Fibroblast of pulmonary artery (primary cell): ENCODE data around the gene DENND2A.

ENCODE experiments used
- DNase-seq: peaks from one replicate; pipeline ENCODE4 v3.0.0-alpha.2; 2010; ENCODE audit warnings: low read depth
- H3K4me3 ChIP-seq: replicated peaks from 2 replicates; pipeline ENCODE4 v1.5.1; 2011; ENCODE audit warnings: low read depth, mild to moderate bottlenecking, control low read depth, low read length, moderate library complexity
- CTCF ChIP-seq: IDR thresholded peaks from 2 replicates; pipeline ENCODE4 v1.5.1; 2011; ENCODE audit warnings: mild to moderate bottlenecking, control low read depth, low read length, inconsistent platforms; ENCODE audit errors: missing control alignments

DENND2A gene

GRCh38 chr7:140497241-140497769 is 143.3 kb downstream of the DENND2A start:
- no peak for DNase-seq
- H3K4me3 ChIP-seq: no peak overlapping the region
- TF ChIP-seq CTCF: no peak

GRCh38 chr7:140495514-140496097 is 145.0 kb downstream of the DENND2A start:
- TF ChIP-seq CTCF: no peak
- no peak for DNase-seq
- no peak overlapping the region for H3K4me3 ChIP-seq

- TF ChIP-seq CTCF: no peak
- DNase-seq: no peak
- no peak overlapping the region for H3K4me3 ChIP-seq
These were observed 145.7 kb downstream of the DENND2A start for GRCh38 chr7:140494867-140495266.

GRCh38 chr7:140489026-140489359 is 151.6 kb downstream of the DENND2A start:
- no peak for TF ChIP-seq CTCF
- H3K4me3 ChIP-seq: no peak overlapping the region
- no peak for DNase-seq

GRCh38 chr7:140485500-140486265 is 154.9 kb downstream of the DENND2A start:
- no peak for DNase-seq
- no peak for TF ChIP-seq CTCF
- no peak overlapping the region for H3K4me3 ChIP-seq

GRCh38 chr7:140484951-140485499 is 155.6 kb downstream of the DENND2A start:
- no peak for DNase-seq
- TF ChIP-seq CTCF: no peak
- no peak overlapping the region for H3K4me3 ChIP-seq
